H7 (cell line): ENCODE results near the gene PCNT. TPM values are rescaled to one million over a fixed set of nuclear protein-coding genes. Genes with fewer than 3 reads are reported as not detected.

Experiments
- DNase-seq: peaks from one replicate; pipeline ENCODE4 v3.0.0; 2012
- H3K27me3 ChIP-seq: 2 replicates; pipeline ENCODE4 v1.6.0; 2011; ENCODE audit warnings: mild to moderate bottlenecking, low read length; ENCODE audit not compliant: control insufficient read depth, insufficient read depth
- H3K36me3 ChIP-seq: replicated peaks from 2 replicates; pipeline ENCODE4 v1.5.1; 2011; ENCODE audit warnings: low read length; ENCODE audit not compliant: control insufficient read depth, insufficient read depth
- H3K4me3 ChIP-seq: 2 replicates; pipeline ENCODE4 v1.5.1; 2011; ENCODE audit warnings: low read depth, mild to moderate bottlenecking, control low read depth, low read length, moderate library complexity; ENCODE audit not compliant: insufficient read depth
- total RNA-seq: library from RNA; depleted of rRNA; stranded (reverse); fragments of >200 nt; shearing (Covaris generic); gene quantifications from 2 replicates; pipeline ENCODE4 v1.2.3, GENCODE V29; 2014

The PCNT gene
- total RNA-seq, 1 experiment from 2014 or later, result 20.7 TPM

GRCh38 chr21:46355161-46356004, 31.4 kb downstream of the PCNT start:
- Histone ChIP-seq H3K4me3 (no peak overlapping the region), H3K36me3 (peaks cover 20% of the 10 kb centered on the region), H3K27me3 (no peaks in the 10 kb centered on the region)
- DNase-seq, result peak; percentile 44

- DNase-seq, result no peak
- no peaks in the 10 kb centered on the region for H3K27me3 ChIP-seq
- H3K36me3 ChIP-seq, result peaks cover 19% of the 10 kb centered on the region
Observed at GRCh38 chr21:46356005-46356338, 32.0 kb downstream of the PCNT start.

GRCh38 chr21:46356494-46357334, 32.8 kb downstream of the PCNT start:
- Histone ChIP-seq H3K4me3 (no peak overlapping the region), H3K27me3 (no peaks in the 10 kb centered on the region), H3K36me3 (peaks cover 14% of the 10 kb centered on the region)
- no peak for DNase-seq

More at GRCh38 chr21:46356005-46356338, 32.0 kb downstream of the PCNT start:
- no peak overlapping the region for H3K4me3 ChIP-seq

- DNase-seq, result no peak
- no peaks in the 10 kb centered on the region for H3K27me3 ChIP-seq
- H3K36me3 ChIP-seq, result peaks cover 13% of the 10 kb centered on the region
- no peak overlapping the region for H3K4me3 ChIP-seq
Observed at GRCh38 chr21:46357335-46357604, 33.3 kb downstream of the PCNT start.

GRCh38 chr21:46357684-46358425, 33.9 kb downstream of the PCNT start:
- H3K4me3 ChIP-seq, result no peak overlapping the region
- no peak for DNase-seq
- H3K36me3 ChIP-seq, result peaks cover 14% of the 10 kb centered on the region
- no peaks in the 10 kb centered on the region for H3K27me3 ChIP-seq

- Histone ChIP-seq H3K36me3 (peaks cover 13% of the 10 kb centered on the region), H3K4me3 (no peak overlapping the region), H3K27me3 (no peaks in the 10 kb centered on the region)
- DNase-seq, result no peak
Observed at GRCh38 chr21:46361176-46361575, 37.2 kb downstream of the PCNT start.

GRCh38 chr21:46361935-46362334, 38.0 kb downstream of the PCNT start:
- Histone ChIP-seq H3K4me3 (no peak overlapping the region), H3K27me3 (no peaks in the 10 kb centered on the region), H3K36me3 (peaks cover 13% of the 10 kb centered on the region)
- DNase-seq, result no peak

GRCh38 chr21:46362946-46363345, 39.0 kb downstream of the PCNT start:
- no peak for DNase-seq
- Histone ChIP-seq H3K27me3 (no peaks in the 10 kb centered on the region), H3K4me3 (no peak overlapping the region), H3K36me3 (peaks cover 16% of the 10 kb centered on the region)

- Histone ChIP-seq H3K27me3 (no peaks in the 10 kb centered on the region), H3K36me3 (peaks cover 14% of the 10 kb centered on the region), H3K4me3 (no peak overlapping the region)
- peak; percentile 63 for DNase-seq
Observed at GRCh38 chr21:46363698-46364097, 39.7 kb downstream of the PCNT start.

GRCh38 chr21:46366091-46366490, 42.1 kb downstream of the PCNT start:
- DNase-seq, result no peak

GRCh38 chr21:46366561-46366960, 42.6 kb downstream of the PCNT start:
- H3K4me3 ChIP-seq, result no peak overlapping the region
- DNase-seq, result no peak
- peaks cover 14% of the 10 kb centered on the region for H3K36me3 ChIP-seq
- no peaks in the 10 kb centered on the region for H3K27me3 ChIP-seq

More at GRCh38 chr21:46366091-46366490, 42.1 kb downstream of the PCNT start:
- Histone ChIP-seq H3K4me3 (no peak overlapping the region), H3K27me3 (no peaks in the 10 kb centered on the region), H3K36me3 (peaks cover 14% of the 10 kb centered on the region)

GRCh38 chr21:46366966-46367365, 43.0 kb downstream of the PCNT start:
- no peak for DNase-seq
- no peak overlapping the region for H3K4me3 ChIP-seq
- H3K27me3 ChIP-seq, result no peaks in the 10 kb centered on the region
- peaks cover 17% of the 10 kb centered on the region for H3K36me3 ChIP-seq

GRCh38 chr21:46368533-46369285, 44.8 kb downstream of the PCNT start:
- no peak for DNase-seq
- H3K36me3 ChIP-seq, result peaks cover 17% of the 10 kb centered on the region
- H3K27me3 ChIP-seq, result no peaks in the 10 kb centered on the region
- no peak overlapping the region for H3K4me3 ChIP-seq
